Measurements from ENCODE around the gene NTMT1. TPM values are rescaled to one million over a fixed set of nuclear protein-coding genes. Genes with fewer than 3 reads are reported as not detected.
"Not testable (repeated sequence)": the region's sequence is repeated elsewhere in the genome, so short reads cannot be mapped to it uniquely, and the experiment has no call there.

NTMT1 gene
- total RNA-seq, 1 experiment from 2014 or later, result 99.2 TPM

DNA sequence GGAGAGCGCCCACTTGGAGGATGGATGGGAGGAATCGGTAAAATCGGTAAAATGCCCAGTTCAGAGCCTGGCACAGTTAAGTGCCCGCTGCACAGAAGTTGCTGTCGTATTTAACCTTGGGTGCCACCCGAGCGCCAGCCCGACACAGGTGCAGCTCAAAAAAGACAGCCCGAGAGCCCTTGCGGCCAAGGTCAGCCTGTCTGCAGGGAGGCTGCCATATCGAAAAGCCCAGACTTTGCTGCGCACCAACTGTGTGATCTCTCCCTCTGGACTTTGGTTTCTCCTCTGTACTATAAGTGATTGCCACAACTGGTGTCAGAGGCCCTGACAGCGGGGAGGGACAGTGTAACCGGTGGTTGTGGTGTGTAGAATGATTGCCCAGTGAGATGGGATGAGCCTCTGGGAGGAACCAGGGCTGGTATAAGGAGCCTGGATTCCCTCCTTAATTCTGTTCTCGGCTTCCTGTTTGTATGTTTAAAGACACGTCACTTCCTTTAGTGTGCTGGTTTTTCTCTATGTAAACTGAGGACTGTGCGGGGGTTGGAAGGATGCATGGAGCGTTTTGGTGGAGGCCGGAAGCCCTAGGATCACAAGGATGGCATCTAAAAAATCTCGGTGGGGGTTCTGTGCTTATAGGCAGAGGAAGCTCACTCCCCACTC lies 792 bp downstream of the NTMT1 start:
- H3K9me3 ChIP-seq, result no peaks in the 10 kb centered on the region
- peak; percentile 55 for DNase-seq
- H3K36me3 ChIP-seq, result peaks cover 39% of the 10 kb centered on the region
- H3K27me3 ChIP-seq, result no peaks in the 10 kb centered on the region
- peak overlapping the region; percentile 92 for H3K4me3 ChIP-seq

DNA sequence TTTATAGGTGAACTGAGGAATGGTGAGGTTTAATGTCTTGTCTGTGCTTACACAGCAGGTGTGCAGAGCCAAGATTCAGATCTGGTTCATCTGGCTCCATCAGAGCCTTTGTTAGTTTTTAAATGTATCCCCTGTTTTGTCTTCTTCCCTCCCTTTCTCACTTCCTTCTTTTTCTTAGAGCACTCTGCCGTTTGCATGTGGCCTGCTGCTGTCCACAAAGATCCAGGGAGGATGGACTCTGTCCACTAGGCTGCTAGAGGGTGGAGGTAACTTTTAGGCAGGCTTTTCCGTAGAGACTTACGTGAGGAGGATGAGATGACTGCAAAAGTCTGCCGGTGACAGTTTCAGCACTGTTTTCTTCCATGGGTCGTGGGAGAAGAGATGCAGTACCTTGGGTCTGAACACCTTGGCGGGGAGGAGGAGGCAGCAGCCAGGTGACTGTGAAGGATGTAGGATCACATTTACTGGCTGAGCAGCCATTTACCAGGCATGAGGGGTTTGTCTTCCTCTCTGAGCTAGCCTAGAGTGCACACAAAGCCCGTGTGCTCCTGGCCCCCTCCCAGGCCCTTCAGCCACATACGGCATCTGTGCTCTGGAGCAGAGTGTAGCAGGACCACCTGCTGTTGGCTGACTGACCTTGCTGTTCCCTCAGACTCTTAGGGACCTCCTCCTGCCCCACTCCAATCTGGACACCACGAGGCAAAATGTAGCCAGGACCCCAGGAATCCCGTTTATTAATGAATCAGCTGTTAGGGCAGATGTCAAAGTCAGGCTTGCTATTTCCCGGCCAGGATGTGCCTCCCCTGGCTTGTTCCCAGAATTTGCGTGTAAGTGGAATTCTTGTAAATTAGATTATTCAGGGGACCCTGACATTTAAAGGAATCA lies 1.8 kb downstream of the NTMT1 start:
- Histone ChIP-seq H3K4me3 (peak overlapping the region; percentile 92), H3K9me3 (no peaks in the 10 kb centered on the region), H3K36me3 (peaks cover 43% of the 10 kb centered on the region), H3K27me3 (no peaks in the 10 kb centered on the region)
- DNase-seq, result no peak

DNA sequence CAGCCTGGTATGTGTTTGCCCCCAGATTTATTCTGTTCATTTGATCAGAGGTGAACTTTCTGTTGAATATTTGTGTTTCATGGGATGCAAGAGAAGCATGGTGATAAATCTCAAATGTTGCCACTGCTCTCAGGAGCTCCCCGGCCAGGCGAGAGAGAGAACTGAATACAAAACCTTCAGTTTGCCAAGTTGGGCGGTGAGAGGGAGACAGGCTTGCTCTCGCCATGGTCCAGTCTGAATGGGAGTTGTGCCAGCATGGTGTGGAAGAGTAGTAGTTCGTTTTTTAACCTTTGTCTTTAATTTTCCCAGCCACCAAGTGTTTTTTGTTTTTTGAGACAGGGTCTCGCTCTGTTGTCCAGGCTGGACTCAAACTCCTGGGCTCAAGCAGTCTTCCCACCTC lies 2.7 kb downstream of the NTMT1 start:
- no peak for DNase-seq
- no peak overlapping the region for H3K4me3 ChIP-seq

DNA sequence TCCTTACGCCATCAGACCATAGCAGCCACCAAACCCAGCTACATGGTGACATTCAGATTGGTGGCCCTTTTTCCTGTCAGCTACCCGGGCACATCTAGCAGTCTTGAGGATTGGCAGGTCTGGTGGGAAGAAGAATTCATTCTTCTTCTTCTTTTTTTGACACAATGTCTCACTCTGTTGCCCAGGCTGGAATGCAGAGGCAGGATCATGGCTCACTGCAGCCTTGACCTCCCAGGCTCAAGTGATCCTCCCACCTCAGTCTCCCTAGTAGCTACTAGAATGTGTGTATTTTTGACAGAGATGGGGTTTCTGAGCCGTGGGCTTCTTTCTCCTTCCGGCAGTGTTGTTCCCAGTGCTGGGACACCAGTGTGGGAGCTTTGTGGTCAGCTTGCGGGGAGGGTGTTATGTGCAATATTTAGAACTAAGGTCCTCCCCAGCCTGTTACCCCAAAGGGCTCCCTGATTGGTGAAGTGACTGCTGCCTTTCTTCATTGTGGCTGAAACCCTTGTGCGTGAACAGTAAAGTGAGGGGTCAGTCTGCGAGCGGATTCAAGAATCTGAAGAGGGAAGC lies 3.4 kb downstream of the NTMT1 start:
- no peak for DNase-seq
- Histone ChIP-seq H3K27me3 (no peaks in the 10 kb centered on the region), H3K36me3 (peaks cover 50% of the 10 kb centered on the region), H3K4me3 (no peak overlapping the region), H3K9me3 (no peaks in the 10 kb centered on the region)

More for the DNA sequence above, 2.7 kb downstream of the NTMT1 start:
- H3K27me3 ChIP-seq, result no peaks in the 10 kb centered on the region
- H3K36me3 ChIP-seq, result peaks cover 47% of the 10 kb centered on the region
- no peaks in the 10 kb centered on the region for H3K9me3 ChIP-seq

DNA sequence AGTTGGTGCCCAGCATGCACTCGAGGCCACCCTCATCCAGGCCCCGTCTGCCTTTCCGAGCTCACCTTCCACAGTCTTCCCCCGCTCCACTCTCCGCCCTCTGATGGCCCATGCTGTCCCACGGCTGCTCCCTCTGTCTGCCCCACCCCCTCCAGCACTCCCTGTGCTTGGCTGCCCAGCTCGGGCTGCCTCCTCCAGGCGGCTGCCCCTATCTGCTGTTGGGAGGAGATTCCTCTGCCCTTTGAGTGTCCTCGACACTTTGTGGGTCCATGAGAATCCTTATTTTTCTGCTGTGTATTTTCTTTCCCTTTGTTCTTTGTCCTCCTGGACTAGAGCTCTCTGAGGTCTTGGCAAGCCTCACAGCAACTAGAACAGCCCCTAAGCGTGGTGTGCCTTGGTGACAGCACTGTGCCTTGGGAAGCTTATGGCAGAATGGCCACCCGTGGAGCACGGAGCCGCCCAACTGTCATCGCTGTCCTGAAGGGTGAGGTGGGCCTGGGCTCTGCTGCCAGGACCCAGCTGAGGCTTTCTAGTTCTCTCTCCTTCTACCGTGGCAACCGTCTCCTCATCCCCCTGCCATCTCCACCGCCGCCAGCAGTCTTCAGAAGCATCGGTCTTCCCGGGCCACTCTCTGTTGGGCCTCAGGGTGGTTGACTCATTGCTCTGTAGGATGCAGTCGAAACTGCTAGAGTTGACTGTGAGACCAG lies 5.2 kb downstream of the NTMT1 start:
- Histone ChIP-seq H3K27me3 (no peaks in the 10 kb centered on the region), H3K36me3 (peaks cover 66% of the 10 kb centered on the region), H3K4me3 (no peak overlapping the region), H3K9me3 (no peaks in the 10 kb centered on the region)
- no peak for DNase-seq

DNA sequence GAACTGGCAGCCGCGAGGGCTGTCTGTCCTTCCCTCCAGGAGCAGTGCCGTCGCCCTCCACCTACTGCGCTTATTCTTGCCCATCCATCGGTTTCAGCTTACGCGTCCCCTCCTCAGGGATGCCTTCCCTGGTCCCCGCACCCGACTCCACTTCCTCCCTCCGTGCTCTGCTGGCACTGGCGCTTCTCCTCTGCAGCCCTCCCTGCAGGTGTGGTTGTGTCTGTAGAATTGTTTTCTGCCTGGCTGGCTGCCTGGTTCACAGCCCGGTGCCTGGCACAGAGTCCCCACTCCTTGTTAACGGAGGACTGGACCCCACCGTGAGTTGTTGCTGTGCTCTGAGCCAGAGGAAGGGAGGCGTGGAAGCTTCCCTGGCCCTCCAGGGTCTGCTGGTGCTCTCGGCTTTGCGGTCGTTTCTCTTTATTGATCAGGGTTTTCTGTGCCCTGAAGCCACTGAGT lies 5.7 kb downstream of the NTMT1 start:
- Histone ChIP-seq H3K4me3 (no peak overlapping the region), H3K36me3 (peaks cover 63% of the 10 kb centered on the region), H3K27me3 (no peaks in the 10 kb centered on the region), H3K9me3 (no peaks in the 10 kb centered on the region)
- DNase-seq, result no peak

DNA sequence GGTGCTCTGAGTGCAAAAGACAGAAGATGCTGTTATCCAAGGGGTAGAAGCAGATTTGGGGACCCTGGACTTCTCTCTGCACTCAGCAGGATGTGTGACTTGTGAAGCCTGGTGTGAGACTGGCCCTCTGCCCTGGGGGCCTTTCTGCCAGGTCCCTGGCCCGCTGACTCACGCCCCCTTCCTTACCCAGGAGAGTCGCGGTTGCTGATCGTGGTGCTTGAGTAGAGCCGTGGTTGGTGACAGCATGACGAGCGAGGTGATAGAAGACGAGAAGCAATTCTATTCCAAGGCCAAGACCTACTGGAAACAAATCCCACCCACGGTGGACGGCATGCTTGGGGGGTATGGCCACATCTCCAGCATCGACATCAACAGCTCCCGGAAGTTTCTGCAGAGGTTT lies 6.5 kb downstream of the NTMT1 start:
- Histone ChIP-seq H3K4me3 (no peak overlapping the region), H3K36me3 (peaks cover 64% of the 10 kb centered on the region), H3K9me3 (no peaks in the 10 kb centered on the region), H3K27me3 (no peaks in the 10 kb centered on the region)
- DNase-seq, result no peak

DNA sequence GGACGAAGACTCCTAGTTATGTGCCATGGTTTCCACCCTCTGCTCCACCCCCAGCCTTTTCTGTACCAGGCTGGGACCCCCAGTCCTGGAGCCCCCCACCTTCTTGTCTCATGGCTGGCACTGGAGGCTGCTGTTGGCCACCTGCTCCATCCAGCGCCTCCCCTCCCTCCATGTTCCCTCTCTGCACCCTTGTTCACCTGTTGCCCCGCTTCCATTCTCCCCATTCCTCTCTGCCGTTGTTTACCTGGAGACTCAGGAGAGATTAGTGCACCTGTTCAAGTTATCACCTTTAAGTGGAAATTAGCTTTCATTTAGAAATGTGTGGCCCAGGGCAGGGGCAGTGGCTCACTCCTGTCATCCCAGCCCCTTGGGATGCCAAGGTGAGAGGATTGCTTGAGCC lies 7.2 kb downstream of the NTMT1 start:
- H3K27me3 ChIP-seq, result no peaks in the 10 kb centered on the region
- H3K4me3 ChIP-seq, result no peak overlapping the region
- peaks cover 62% of the 10 kb centered on the region for H3K36me3 ChIP-seq
- no peak for DNase-seq
- H3K9me3 ChIP-seq, result no peaks in the 10 kb centered on the region

DNA sequence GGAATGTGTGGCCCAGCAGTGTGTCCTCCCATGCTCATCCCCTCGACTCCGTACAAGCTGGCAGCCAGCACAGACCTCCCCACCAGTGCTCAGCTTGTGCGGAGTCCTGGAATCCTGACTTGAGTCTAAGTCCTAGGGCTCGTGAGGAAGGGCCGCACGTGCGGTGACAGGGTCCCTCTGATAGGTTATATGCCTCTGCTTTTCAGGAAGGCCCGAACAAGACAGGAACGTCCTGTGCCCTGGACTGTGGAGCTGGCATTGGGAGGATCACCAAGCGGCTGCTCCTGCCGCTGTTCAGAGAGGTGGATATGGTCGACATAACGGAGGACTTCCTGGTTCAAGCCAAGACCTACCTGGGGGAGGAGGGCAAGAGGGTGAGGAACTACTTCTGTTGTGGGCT lies 7.9 kb downstream of the NTMT1 start:
- H3K36me3 ChIP-seq, result peaks cover 62% of the 10 kb centered on the region
- H3K9me3 ChIP-seq, result no peaks in the 10 kb centered on the region

DNA sequence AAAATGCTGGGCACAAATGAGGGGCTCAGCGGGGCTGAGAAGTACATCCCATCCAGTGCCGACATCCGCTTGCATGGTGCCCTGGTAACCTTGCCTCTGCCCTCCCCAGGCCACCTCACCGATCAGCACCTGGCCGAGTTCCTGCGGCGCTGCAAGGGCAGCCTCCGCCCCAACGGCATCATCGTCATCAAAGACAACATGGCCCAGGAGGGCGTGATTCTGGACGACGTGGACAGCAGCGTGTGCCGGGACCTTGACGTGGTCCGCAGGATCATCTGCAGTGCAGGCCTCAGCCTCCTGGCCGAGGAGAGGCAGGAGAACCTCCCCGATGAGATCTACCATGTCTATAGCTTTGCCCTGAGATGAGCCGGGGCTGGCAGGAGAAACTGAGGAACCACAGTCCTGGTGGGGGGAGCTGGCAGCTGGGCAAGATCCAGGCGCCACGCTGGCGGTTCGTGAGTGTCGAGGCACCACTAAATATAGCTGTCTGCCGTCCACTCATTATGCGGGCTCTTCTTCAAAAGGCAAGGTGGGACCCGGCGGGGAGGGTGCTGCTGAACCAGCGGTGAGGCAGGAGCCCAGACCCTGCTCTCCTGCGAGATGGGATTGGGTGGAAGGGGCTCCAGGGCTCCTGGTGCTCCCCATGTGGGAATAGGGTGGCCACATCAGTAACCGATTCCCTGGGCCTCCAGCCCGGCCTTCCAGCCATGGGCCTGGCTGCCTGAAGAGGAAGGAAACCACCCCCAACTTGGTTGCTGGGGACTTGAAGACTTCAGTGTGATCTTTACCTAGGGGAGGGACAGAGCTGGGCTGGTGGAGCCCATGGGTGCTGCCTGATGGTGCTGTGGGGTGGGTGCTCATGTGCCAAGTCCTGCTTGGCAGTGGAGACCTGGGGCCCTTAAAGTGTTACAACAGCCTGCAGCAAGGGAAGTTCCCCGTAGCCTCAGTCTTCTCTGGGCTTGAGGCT lies 9.4 kb downstream of the NTMT1 start:
- H3K4me3 ChIP-seq, result no peak overlapping the region
- H3K9me3 ChIP-seq, result no peaks in the 10 kb centered on the region
- DNase-seq, result no peak
- H3K36me3 ChIP-seq, result peaks cover 66% of the 10 kb centered on the region
- no peaks in the 10 kb centered on the region for H3K27me3 ChIP-seq

More for the DNA sequence above, 7.9 kb downstream of the NTMT1 start:
- DNase-seq, result no peak
- H3K4me3 ChIP-seq, result no peak overlapping the region
- H3K27me3 ChIP-seq, result no peaks in the 10 kb centered on the region

DNA sequence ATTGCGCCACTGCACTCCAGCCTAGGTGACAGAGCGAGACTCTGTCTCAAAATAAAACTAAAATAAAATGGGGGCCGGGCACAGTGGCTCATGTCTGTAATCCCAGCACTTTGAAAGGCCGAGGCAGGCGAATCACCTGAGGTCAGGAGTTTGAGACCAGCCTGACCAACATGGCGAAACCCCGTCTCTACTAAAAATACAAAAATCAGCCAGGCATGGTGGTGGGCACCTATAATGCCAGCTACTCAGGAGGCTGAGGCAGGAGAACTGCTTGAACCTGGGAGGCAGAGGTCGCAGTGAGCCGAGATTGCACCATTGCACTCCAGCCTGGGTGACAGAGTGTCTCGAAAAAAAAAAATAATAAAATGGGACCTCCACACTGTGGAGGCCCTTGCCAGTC lies 10.4 kb downstream of the NTMT1 start:
- H3K36me3 ChIP-seq, result peaks cover 58% of the 10 kb centered on the region
- not testable (repeated sequence) for H3K27me3 ChIP-seq, H3K4me3 ChIP-seq, DNase-seq, H3K9me3 ChIP-seq

DNA sequence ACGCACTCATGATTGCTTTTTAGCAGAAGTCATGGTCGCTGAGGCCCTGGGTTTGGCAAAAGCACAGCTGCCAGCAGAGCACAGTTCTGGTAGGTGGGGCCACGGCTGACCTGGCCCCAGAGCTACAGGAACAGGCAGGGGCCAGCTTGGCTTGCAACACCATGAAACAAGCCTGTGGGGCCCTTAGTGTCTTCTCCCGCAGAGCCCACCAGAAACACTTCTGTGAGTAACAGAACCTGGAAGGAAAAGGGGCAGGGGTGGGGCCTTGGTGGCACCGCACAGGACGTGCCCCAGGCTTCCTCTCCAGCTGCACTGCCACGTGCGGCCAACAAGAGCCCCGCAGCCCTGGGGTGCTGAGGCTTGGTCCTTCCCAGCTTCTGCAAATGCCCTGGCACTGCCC lies 11.1 kb downstream of the NTMT1 start:
- Histone ChIP-seq H3K27me3 (no peaks in the 10 kb centered on the region), H3K36me3 (peaks cover 51% of the 10 kb centered on the region), H3K9me3 (no peaks in the 10 kb centered on the region), H3K4me3 (no peak overlapping the region)
- no peak for DNase-seq

DNA sequence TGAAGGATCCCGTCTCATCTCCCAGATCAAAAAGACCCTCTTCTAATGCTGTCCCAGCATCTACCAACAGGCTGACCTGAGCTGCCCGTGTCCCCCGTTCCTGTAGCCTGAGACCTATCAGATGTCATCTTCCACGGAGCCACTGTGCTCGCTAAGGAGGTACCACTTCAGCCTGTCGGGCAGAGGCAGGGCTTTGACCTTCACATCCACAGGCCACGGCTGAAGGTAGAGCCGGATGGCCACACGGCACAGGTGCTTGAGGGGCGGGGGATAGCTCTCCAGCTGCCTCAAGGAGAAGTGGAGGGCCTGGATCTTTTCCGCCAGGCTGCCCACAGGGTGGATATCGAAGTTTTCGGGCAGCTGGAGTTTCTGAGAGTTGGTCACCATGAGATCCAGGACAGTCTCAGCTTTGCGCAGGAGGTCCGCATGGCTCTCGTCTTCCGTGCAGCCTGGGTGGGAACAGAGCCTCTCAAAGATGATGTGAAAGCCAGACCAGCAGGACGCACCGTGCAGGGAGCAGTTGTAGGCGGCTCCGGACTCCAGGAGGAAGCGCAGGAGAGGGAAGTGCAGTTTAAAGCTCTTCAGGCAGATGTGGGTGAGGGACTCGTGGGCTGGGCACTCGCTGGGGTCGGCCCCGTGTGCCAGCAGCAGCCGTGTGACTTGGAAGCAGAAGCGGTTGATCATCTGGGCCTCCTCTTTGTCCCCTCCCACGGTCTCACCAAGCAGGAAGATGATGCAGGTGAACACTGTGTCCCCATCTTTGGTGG lies 11.9 kb downstream of the NTMT1 start:
- H3K9me3 ChIP-seq, result no peaks in the 10 kb centered on the region
- no peak for DNase-seq
- H3K27me3 ChIP-seq, result no peaks in the 10 kb centered on the region
- peaks cover 51% of the 10 kb centered on the region for H3K36me3 ChIP-seq
- no peak overlapping the region for H3K4me3 ChIP-seq

DNA sequence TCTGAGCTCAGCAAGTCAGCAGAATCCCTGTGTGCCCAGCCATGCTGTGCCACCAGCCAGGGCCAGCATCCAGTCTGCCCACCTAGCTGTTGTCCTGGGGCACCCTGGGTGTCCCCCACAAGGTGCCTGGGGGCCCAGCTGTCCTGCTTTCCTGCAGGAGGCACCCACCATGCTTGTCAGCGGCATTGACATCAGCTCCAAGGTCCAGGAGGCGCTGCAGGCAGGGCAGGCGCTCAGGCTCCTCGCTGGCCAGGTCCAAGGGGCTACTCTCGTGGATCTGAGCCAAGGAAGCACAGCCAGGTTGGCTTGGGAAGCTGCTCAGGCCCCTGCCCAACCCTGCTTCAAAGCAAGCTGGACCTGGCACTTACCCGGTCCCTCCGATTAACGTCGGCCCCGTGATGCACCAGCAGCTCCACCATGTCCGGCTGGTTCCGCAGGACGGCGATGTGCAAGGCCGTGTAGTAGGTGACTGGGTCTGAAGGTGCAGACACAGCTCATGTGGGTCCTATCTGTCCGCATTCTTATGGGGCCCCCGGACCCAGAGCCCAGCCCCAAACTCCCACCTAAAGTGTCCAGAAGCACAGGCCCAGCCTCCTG lies 13.2 kb downstream of the NTMT1 start:
- no peak overlapping the region for H3K4me3 ChIP-seq
- no peak for DNase-seq

DNA sequence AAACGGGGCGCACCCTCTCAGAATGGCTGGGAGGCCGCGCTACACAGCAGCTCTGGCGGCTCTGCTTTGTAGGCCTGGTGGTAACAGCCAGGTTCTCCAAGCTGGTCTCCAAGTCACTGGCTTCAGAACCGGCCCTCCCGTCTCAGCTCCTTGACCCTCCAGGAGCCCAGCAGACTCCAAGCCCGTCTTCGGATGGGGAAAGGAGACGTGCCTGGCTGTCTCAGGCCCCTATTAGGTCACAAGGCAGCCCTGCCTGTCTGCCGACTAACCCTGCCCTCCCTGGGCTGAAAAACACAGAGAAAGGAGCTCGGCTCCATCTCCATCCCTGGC lies 13.8 kb downstream of the NTMT1 start:
- peaks cover 40% of the 10 kb centered on the region for H3K36me3 ChIP-seq
- H3K9me3 ChIP-seq, result no peaks in the 10 kb centered on the region
- DNase-seq, result no peak
- H3K27me3 ChIP-seq, result no peaks in the 10 kb centered on the region
- H3K4me3 ChIP-seq, result no peak overlapping the region

More for the DNA sequence above, 13.2 kb downstream of the NTMT1 start:
- H3K36me3 ChIP-seq, result peaks cover 43% of the 10 kb centered on the region
- no peaks in the 10 kb centered on the region for H3K27me3 ChIP-seq
- H3K9me3 ChIP-seq, result no peaks in the 10 kb centered on the region
